Endodermal cell (in vitro differentiated cells): ENCODE measurements around the gene PLA2R1. TPM values are rescaled to one million over a fixed set of nuclear protein-coding genes. Genes with fewer than 3 reads are reported as not detected.

Experiments used
- DNase-seq: peaks from one replicate; pipeline ENCODE4 v3.0.0-alpha.2; 2017
- H3K27ac ChIP-seq: 2 replicates; pipeline ENCODE4 v1.5.1; 2013; ENCODE audit warnings: mild to moderate bottlenecking, low read depth, low read length, moderate library complexity
- H3K27me3 ChIP-seq: 2 replicates; pipeline ENCODE4 v1.6.1; 2013; ENCODE audit warnings: mild to moderate bottlenecking, low read length, moderate library complexity; ENCODE audit not compliant: insufficient read depth, control insufficient read depth, poor library complexity, severe bottlenecking
- H3K36me3 ChIP-seq: 2 replicates; pipeline ENCODE4 v1.7.0; 2013; ENCODE audit warnings: mild to moderate bottlenecking, low read length, moderate library complexity; ENCODE audit not compliant: control insufficient read depth, insufficient read depth
- H3K4me1 ChIP-seq: one replicate; pipeline ENCODE4 v1.7.0; 2013; ENCODE audit warnings: low read length; ENCODE audit not compliant: control insufficient read depth, insufficient read depth
- H3K4me3 ChIP-seq: 2 replicates; pipeline ENCODE4 v1.5.1; 2013; ENCODE audit warnings: mild to moderate bottlenecking, low read length, moderate library complexity
- H3K9ac ChIP-seq: 2 replicates; pipeline ENCODE4 v1.6.1; 2013; ENCODE audit warnings: mild to moderate bottlenecking, low read length, moderate library complexity; ENCODE audit not compliant: poor library complexity, severe bottlenecking; ENCODE audit errors: extremely low read depth
- H3K9me3 ChIP-seq: 2 replicates; pipeline ENCODE4 v1.6.1; 2013; ENCODE audit warnings: mild to moderate bottlenecking, low read length, moderate library complexity; ENCODE audit not compliant: control insufficient read depth
- H3K27ac Mint-ChIP-seq: 2 replicates; pipeline ENCODE4 v1.8.0; 2020; ENCODE audit warnings: mixed read lengths
- H3K27me3 Mint-ChIP-seq: 2 replicates; pipeline ENCODE4 v1.8.0; 2021; ENCODE audit warnings: mild to moderate bottlenecking, mixed read lengths; ENCODE audit not compliant: insufficient read depth
- H3K36me3 Mint-ChIP-seq: 2 replicates; pipeline ENCODE4 v1.8.0; 2020; ENCODE audit warnings: low read depth, mixed read lengths
- H3K4me1 Mint-ChIP-seq: 2 replicates; pipeline ENCODE4 v1.8.0; 2020; ENCODE audit warnings: mixed read lengths
- H3K4me3 Mint-ChIP-seq: 2 replicates; pipeline ENCODE4 v1.8.0; 2020; ENCODE audit warnings: mild to moderate bottlenecking, moderate library complexity, mixed read lengths
- H3K9me3 Mint-ChIP-seq: 2 replicates; pipeline ENCODE4 v1.8.0; 2020; ENCODE audit warnings: mild to moderate bottlenecking, mixed read lengths
- WGBS, 2 experiments: methylation state at CpG; one replicate each; pipeline versions ENCODE4 v1.1.5 to v1.1.7; 2013; ENCODE audit warnings: missing lambda C conversion rate in 2 of 2, mixed read lengths in 1 of 2; ENCODE audit not compliant: insufficient coverage in 1 of 2, insufficient read length in 1 of 2; 5-methylcytosine and 5-hydroxymethylcytosine counted together
- total RNA-seq, 2 donors: library from RNA; stranded (reverse); fragmentation: NEBNext Ultra II Directional in 1 of 2; extraction: Animal tissue kit (Norgen Biotek cat#: 25700) in 1 of 2; gene quantifications; 2 replicates in 1 of 2; 3 replicates in 1 of 2; pipeline ENCODE4 v1.2.1, GENCODE V29; 2021
- TF ChIP-seq, protein P1 (sequence below): fragments of 200-600 bp; sonication (generic); conservative IDR thresholded peaks from 2 replicates; pipeline ENCODE4 v1.5.0; 2021; ENCODE audit warnings: antibody characterized with exemption, mild to moderate bottlenecking

PLA2R1 gene
- total RNA-seq, 2 donors from 2014 or later: 1.4 to 1.8 TPM

DNA sequence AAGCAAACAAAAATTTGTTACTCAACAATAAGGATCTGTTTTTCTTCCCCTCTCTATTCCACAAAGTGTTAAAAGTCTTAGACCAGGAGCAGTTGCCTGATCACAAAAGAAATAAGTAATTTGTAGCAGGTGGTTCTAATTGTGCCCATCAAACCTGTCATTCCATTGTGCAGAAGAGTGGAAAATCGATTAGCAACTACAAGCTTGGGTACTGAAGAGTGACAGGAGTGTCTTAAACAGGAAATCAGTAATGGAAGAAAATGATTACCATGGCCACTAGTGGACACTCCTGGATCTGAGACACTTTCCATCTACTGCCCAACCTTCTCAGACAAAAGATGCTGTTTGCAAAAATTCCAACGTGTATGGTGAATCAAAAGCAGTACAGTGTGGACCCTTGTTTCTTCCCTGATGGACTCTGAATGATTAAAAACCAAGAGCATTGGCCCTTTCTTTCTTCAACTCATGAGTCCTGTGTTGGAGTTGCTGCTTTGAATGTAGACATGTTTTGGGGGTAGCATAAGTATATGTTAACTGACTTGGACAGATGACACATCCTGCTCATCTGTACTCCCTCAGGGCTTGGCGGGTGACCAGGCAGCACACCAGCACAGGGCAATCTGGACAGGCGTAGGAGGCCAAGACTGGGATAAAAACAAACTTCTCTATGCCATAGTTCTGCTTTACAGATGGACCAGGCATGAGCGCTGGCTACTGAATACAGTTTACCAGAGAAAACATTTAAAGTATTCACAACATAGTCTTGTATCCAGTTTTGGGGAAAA, 51.9 kb downstream of the PLA2R1 start:
- TF ChIP-seq, protein P1, sequence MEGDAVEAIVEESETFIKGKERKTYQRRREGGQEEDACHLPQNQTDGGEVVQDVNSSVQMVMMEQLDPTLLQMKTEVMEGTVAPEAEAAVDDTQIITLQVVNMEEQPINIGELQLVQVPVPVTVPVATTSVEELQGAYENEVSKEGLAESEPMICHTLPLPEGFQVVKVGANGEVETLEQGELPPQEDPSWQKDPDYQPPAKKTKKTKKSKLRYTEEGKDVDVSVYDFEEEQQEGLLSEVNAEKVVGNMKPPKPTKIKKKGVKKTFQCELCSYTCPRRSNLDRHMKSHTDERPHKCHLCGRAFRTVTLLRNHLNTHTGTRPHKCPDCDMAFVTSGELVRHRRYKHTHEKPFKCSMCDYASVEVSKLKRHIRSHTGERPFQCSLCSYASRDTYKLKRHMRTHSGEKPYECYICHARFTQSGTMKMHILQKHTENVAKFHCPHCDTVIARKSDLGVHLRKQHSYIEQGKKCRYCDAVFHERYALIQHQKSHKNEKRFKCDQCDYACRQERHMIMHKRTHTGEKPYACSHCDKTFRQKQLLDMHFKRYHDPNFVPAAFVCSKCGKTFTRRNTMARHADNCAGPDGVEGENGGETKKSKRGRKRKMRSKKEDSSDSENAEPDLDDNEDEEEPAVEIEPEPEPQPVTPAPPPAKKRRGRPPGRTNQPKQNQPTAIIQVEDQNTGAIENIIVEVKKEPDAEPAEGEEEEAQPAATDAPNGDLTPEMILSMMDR: no peak
- no peak overlapping the region for H3K4me3 Mint-ChIP-seq
- H3K4me1 ChIP-seq: no peaks in the 10 kb centered on the region
- no peaks in the 10 kb centered on the region for H3K36me3 ChIP-seq
- no peaks in the 10 kb centered on the region for H3K9me3 ChIP-seq
- no peak overlapping the region for H3K27ac Mint-ChIP-seq
- no peaks in the 10 kb centered on the region for H3K36me3 Mint-ChIP-seq
- no peaks in the 10 kb centered on the region for H3K27me3 Mint-ChIP-seq
- H3K9ac ChIP-seq: no peak overlapping the region
- H3K4me1 Mint-ChIP-seq: no peaks in the 10 kb centered on the region
- H3K4me3 ChIP-seq: no peak overlapping the region
- no peaks in the 10 kb centered on the region for H3K9me3 Mint-ChIP-seq
- DNase-seq: no peak
- H3K27me3 ChIP-seq: no peaks in the 10 kb centered on the region
- no peak overlapping the region for H3K27ac ChIP-seq
- WGBS, 2 experiments: 86 to 100% methylated on average over 3 to 5 of the region's 5 CpGs

DNA sequence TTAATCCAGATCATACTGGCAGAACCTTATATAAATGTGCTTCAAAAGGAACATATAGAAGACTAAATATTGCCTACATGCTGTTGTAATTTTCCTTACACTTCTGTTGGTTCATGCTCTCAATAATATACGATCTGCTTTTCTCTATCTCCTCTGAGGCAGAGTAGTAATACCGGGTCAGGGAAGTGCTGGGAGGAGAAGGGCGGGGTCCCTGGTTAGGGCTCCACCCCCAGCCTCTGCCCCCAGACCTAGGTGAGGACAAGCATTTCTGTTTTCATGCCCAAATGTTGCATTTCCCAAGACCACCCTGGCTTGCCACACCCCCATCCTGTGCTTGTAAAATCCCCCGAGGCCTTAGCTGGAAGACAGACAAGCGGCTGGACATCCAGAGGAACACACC, 55.3 kb downstream of the PLA2R1 start:
- H3K27me3 Mint-ChIP-seq: no peaks in the 10 kb centered on the region
- H3K27me3 ChIP-seq: no peaks in the 10 kb centered on the region
- H3K4me1 ChIP-seq: no peaks in the 10 kb centered on the region
- peaks cover 3% of the 10 kb centered on the region for H3K36me3 Mint-ChIP-seq
- no peaks in the 10 kb centered on the region for H3K9me3 ChIP-seq
- no peak overlapping the region for H3K27ac Mint-ChIP-seq
- no peak overlapping the region for H3K4me3 Mint-ChIP-seq
- TF ChIP-seq, protein P1: no peak
- H3K4me1 Mint-ChIP-seq: no peaks in the 10 kb centered on the region
- H3K4me3 ChIP-seq: no peak overlapping the region
- WGBS, 2 experiments: 75% methylated on average over 5 of the region's 5 CpGs; no CpG with 5 or more reads in 1 of the 2 experiments
- no peak for DNase-seq
- H3K27ac ChIP-seq: no peak overlapping the region
- no peaks in the 10 kb centered on the region for H3K36me3 ChIP-seq
- H3K9ac ChIP-seq: no peak overlapping the region
- H3K9me3 Mint-ChIP-seq: no peaks in the 10 kb centered on the region

DNA sequence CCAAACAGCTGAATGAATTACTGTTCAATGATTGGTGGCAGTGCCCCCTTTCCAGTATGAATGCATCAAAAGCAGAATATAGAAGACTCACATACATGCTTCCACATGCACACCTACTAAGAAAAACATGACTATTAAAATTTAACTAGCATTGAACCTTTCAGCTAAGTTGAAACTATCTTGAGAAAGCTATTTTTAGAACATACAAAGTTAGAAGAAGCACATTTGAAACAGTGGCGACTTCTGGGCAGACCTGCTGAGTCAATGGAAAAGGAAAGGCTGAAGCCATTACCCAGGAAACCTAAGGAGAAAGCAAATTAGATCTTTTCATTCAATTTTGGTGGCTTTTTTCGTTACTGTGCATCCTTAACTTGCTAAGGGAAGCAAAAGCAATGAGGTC, 55.9 kb downstream of the PLA2R1 start:
- H3K9ac ChIP-seq: no peak overlapping the region
- Mint-ChIP-seq H3K4me3 (no peak overlapping the region), H3K27me3 (no peaks in the 10 kb centered on the region), H3K27ac (no peak overlapping the region), H3K36me3 (peaks cover 3% of the 10 kb centered on the region), H3K4me1 (no peaks in the 10 kb centered on the region), H3K9me3 (no peaks in the 10 kb centered on the region)
- TF ChIP-seq, protein P1: no peak
- H3K4me1 ChIP-seq: no peaks in the 10 kb centered on the region
- H3K36me3 ChIP-seq: no peaks in the 10 kb centered on the region
- WGBS, 2 experiments: 89 to 95% methylated on average over 2 of the region's 2 CpGs
- no peaks in the 10 kb centered on the region for H3K27me3 ChIP-seq
- no peak for DNase-seq
- H3K9me3 ChIP-seq: no peaks in the 10 kb centered on the region
- H3K4me3 ChIP-seq: no peak overlapping the region
- H3K27ac ChIP-seq: no peak overlapping the region
